GM12875 (cell line): ENCODE data around the gene FBXO33.
A peak's percentile ranks its signal among the peaks of the same experiment; 100 is the strongest.

Experiments
- H3K4me3 ChIP-seq: one replicate; pipeline ENCODE4 v1.5.1; 2011; ENCODE audit warnings: low read depth, low read length, control low read depth
- TF ChIP-seq, protein P1 (sequence below): IDR thresholded peaks from 2 replicates; pipeline ENCODE4 v1.5.1; 2011; ENCODE audit warnings: low read depth, mild to moderate bottlenecking, control low read depth, inconsistent platforms, low read length, moderate library complexity, borderline replicate concordance; ENCODE audit not compliant: insufficient read depth

Gene FBXO33, protein sequence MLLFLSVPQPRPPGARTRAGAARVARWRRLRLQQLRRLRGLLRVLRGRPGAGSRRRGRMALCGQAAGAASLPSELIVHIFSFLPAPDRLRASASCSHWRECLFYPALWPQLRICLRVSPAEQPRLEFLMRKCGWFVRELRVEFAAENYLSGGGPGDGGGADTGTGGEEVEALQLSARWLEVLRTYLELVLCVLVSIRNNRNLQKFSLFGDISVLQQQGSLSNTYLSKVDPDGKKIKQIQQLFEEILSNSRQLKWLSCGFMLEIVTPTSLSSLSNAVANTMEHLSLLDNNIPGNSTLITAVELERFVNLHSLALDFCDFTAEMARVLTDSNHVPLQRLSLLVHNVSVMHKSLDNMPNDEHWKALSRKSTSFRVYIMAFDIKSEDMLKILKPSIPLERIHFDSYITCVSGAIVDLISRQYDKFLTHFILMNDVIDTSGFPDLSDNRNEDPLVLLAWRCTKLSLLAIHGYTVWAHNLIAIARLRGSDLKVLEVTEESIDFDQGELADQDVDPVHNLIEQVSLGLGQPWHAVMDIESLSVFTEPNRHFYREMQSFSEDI

DNA sequence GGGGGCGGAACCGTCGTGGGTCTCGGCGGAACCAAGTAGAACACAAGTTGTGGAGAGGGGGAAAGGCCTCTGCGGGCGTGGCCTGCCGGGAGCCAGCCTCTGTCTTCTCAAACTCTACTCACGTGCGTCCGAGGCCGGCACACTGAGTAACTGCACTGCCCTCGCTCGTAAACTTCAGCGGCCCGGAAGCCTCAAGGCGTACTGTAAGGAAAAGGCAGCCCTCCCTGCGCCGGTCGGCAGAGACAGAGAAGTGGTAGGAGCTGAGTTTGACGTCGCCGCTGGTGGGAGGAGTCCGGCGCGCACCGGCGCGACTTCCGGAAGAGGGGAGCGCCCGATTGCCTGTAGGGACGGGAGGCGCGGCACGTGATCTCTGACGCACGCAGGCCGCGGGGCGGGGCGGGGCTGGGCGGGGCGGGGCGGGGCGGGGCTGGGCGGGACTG lies at the start of gene FBXO33:
Gene FBXO33, minus strand, starts transcription at position 255 of the 440 bp plus-strand sequence. CDS start 271 bp downstream, outside the sequence.
- TF ChIP-seq, protein P1, sequence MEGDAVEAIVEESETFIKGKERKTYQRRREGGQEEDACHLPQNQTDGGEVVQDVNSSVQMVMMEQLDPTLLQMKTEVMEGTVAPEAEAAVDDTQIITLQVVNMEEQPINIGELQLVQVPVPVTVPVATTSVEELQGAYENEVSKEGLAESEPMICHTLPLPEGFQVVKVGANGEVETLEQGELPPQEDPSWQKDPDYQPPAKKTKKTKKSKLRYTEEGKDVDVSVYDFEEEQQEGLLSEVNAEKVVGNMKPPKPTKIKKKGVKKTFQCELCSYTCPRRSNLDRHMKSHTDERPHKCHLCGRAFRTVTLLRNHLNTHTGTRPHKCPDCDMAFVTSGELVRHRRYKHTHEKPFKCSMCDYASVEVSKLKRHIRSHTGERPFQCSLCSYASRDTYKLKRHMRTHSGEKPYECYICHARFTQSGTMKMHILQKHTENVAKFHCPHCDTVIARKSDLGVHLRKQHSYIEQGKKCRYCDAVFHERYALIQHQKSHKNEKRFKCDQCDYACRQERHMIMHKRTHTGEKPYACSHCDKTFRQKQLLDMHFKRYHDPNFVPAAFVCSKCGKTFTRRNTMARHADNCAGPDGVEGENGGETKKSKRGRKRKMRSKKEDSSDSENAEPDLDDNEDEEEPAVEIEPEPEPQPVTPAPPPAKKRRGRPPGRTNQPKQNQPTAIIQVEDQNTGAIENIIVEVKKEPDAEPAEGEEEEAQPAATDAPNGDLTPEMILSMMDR: no peak
- peak within 1 kb of the TSS; percentile 67 for H3K4me3 ChIP-seq

DNA sequence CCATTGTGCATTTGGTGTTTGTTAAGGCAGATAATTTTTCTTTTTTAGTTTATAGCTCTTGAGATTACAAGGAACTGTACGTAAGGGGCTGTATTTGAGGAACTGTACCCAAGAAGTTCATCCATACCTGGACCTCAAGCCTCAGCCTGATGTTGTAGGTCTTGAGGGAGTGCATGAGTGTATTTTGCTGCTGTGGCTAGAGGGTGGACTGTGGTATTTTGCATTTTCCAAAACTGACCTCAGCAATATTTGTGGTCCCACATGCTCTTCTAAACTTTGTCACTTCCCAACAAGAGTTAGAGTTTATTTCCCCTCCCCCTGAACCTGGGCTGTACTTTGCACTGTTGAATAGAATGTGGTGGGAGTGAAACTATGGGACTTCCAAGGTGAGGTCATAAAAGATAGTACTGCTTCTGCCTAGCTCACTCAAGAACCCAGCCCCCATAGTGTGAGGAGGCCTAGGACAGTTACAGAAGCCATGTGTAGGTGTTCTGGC lies 42.2 kb upstream of the FBXO33 start:
- H3K4me3 ChIP-seq: no peak overlapping the region
- TF ChIP-seq, protein P1: no peak

DNA sequence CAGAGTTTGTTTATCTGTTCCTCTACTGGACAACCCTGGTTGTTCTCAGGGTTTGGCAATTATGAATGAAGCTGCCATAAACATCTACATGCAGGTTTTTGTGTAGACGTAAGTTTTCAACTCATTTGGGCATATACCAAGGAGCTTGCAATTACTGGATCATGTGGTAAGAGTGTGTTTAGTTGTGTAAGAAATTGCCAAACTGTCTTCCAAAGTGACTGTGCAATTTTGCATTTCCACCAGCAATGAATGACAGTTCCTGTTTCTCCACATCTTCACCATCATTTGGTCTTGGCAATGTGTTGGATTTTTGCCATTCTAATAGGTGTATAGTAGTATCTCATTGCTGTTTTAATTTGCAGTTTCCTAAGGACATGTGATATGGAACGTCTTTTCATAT lies 39.8 kb upstream of the FBXO33 start:
- TF ChIP-seq, protein P1: no peak
- H3K4me3 ChIP-seq: no peak overlapping the region

DNA sequence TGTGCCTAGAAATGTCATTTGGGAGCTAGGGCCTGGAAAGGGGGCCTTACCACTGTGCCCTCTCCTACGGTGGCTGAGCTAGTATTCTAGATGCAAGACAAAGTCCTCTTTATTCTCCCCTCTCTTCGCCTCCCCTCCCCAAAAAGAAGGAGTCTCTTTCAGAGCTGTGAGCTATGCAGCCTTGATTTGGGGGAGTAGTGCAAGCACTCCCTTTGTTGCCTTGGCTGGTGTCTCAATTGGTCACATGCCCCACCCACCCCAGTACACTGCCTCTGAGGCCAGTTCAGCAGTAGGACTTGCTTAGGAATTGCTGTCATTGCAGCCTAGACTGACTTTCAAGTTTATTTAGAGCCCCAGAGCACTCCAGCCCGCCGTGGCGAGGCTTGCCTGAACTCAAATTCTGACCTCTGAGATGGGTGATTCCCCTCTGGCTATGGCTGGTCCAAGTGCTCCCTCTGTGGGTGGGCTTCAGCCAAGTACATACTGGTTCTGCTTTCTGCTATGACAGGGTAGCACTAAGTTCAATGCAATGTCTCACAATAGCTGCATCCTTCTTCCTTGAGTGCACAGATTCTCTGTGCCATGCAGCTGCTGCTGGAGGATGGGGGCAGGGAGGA lies 37.0 kb upstream of the FBXO33 start:
- TF ChIP-seq, protein P1: peak; percentile 70
- H3K4me3 ChIP-seq: no peak overlapping the region

DNA sequence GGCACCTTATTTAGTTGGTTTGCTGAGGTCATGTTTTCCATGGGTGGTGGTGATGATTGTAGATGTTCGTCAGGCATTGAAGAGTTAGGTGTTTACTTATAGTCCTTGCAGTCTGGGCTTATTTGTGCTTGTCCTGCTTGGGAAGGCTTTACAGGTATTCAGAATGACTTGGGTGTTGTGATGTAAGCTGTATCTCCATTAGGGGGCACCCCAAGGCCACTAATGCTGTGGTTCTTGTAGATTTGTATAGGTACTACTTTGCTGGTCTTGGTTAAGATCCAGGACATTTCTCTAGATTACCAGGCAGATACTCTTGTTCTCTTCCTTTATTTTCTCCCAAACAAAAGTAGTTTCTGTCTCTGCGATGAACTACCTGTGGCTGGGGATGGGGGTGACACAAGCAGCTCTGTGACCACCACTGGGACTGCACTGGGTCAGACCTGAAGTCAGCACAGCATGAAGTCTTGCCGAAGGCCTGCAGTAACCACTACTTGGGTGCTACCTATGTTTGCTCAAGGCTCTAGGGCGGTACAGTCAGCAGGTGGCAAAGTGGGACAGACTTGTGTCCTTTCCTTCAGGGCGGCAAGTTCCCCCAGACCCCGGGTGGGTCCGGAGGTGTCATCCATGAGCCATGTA lies 35.8 kb upstream of the FBXO33 start:
- H3K4me3 ChIP-seq: no peak overlapping the region
- TF ChIP-seq, protein P1: peak; percentile 59

DNA sequence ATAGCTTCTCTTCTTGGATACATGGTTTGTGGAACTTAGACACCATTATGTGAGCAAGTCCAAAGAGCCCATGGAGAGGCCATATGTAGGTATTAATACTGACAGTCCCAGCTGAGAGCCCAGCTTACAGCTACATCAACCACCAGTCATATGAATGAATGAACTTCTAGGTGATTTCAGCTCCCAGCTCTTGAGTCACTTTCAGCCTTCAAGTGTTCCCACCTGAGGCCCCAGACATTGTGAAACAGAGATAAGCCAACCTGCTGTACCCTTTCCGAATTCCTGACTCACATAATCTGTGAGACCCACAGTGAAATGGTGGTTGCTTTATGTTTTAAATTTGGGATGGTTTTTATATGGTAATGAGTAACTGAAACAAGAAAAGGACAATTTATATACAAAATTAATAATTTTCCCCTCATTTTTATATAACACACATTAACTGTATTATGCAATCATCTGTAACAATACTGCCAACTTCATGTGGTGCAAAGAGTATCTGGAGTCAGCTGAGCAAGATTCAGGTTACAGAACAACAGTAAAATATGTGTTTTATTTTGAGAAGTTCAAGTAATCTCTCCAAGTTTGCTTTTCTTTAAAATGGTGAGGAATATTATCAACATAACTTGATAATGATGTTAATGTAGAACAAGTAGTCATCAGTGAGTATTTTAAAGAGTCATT lies 27.7 kb upstream of the FBXO33 start:
- TF ChIP-seq, protein P1: no peak
- H3K4me3 ChIP-seq: no peak overlapping the region
